ENCODE results near the gene SNX30. TPM values are rescaled to one million over a fixed set of nuclear protein-coding genes. Genes with fewer than 3 reads are reported as not detected.
A peak's percentile ranks its signal among the peaks of the same experiment; 100 is the strongest.

The SNX30 gene
- total RNA-seq, 1 donor from 2014 or later = 1.9 TPM

- H3K4me1 Mint-ChIP-seq (ENCODE audit: low read depth) = no peaks in the 10 kb centered on the region
- H3K9me3 Mint-ChIP-seq = no peaks in the 10 kb centered on the region
- no peak for DNase-seq (ENCODE audit: low spot score)
- peaks cover 5% of the 10 kb centered on the region for H3K36me3 Mint-ChIP-seq (ENCODE audit: low read depth)
- intact Hi-C loops (cut with micrococcal nuclease) = loop anchor here (5.0 kb wide), 1 partner anchor 378 kb away; no protein-coding TSS in a partner anchor
- H3K27me3 Mint-ChIP-seq (ENCODE audit: insufficient read depth) = peaks cover 3% of the 10 kb centered on the region
- no peak overlapping the region for H3K4me3 Mint-ChIP-seq
- H3K27ac Mint-ChIP-seq = no peak overlapping the region
Measured at GRCh38 chr9:112819635-112820496, 69.3 kb downstream of the SNX30 start.

GRCh38 chr9:112820881-112821280 is 70.3 kb downstream of the SNX30 start:
- Mint-ChIP-seq H3K27me3 (ENCODE audit: insufficient read depth) (peaks cover 7% of the 10 kb centered on the region), H3K9me3 (no peaks in the 10 kb centered on the region), H3K36me3 (ENCODE audit: low read depth) (peaks cover 5% of the 10 kb centered on the region), H3K4me3 (no peak overlapping the region), H3K4me1 (ENCODE audit: low read depth) (no peaks in the 10 kb centered on the region), H3K27ac (no peak overlapping the region)
- no peak for DNase-seq (ENCODE audit: low spot score)
- intact Hi-C loops (cut with micrococcal nuclease) = no loop called here

GRCh38 chr9:112822618-112823017 is 72.1 kb downstream of the SNX30 start:
- DNase-seq (ENCODE audit: low spot score) = no peak
- Mint-ChIP-seq H3K4me1 (ENCODE audit: low read depth) (no peaks in the 10 kb centered on the region), H3K27me3 (ENCODE audit: insufficient read depth) (peaks cover 4% of the 10 kb centered on the region), H3K4me3 (no peak overlapping the region), H3K9me3 (no peaks in the 10 kb centered on the region), H3K36me3 (ENCODE audit: low read depth) (peaks cover 5% of the 10 kb centered on the region), H3K27ac (no peak overlapping the region)
- intact Hi-C loops (cut with micrococcal nuclease) = no loop called here

- peaks cover 4% of the 10 kb centered on the region for H3K27me3 Mint-ChIP-seq (ENCODE audit: insufficient read depth)
- no peak overlapping the region for H3K4me3 Mint-ChIP-seq
- peaks cover 5% of the 10 kb centered on the region for H3K36me3 Mint-ChIP-seq (ENCODE audit: low read depth)
- intact Hi-C loops (cut with micrococcal nuclease) = no loop called here
- no peak overlapping the region for H3K27ac Mint-ChIP-seq
- no peak for DNase-seq (ENCODE audit: low spot score)
- no peaks in the 10 kb centered on the region for H3K9me3 Mint-ChIP-seq
- H3K4me1 Mint-ChIP-seq (ENCODE audit: low read depth) = no peaks in the 10 kb centered on the region
Measured at GRCh38 chr9:112823257-112823656, 72.7 kb downstream of the SNX30 start.

- no peak overlapping the region for H3K4me3 Mint-ChIP-seq
- H3K27me3 Mint-ChIP-seq (ENCODE audit: insufficient read depth) = no peaks in the 10 kb centered on the region
- no peaks in the 10 kb centered on the region for H3K9me3 Mint-ChIP-seq
- no peak for DNase-seq (ENCODE audit: low spot score)
- intact Hi-C loops (cut with micrococcal nuclease) = no loop called here
- H3K36me3 Mint-ChIP-seq (ENCODE audit: low read depth) = peaks cover 2% of the 10 kb centered on the region
- H3K4me1 Mint-ChIP-seq (ENCODE audit: low read depth) = no peaks in the 10 kb centered on the region
- no peak overlapping the region for H3K27ac Mint-ChIP-seq
Measured at GRCh38 chr9:112831281-112831851, 80.8 kb downstream of the SNX30 start.

GRCh38 chr9:112831969-112832368 is 81.4 kb downstream of the SNX30 start:
- Mint-ChIP-seq H3K36me3 (ENCODE audit: low read depth) (peaks cover 2% of the 10 kb centered on the region), H3K4me1 (ENCODE audit: low read depth) (no peaks in the 10 kb centered on the region), H3K9me3 (no peaks in the 10 kb centered on the region), H3K4me3 (no peak overlapping the region), H3K27ac (no peak overlapping the region), H3K27me3 (ENCODE audit: insufficient read depth) (no peaks in the 10 kb centered on the region)
- intact Hi-C loops (cut with micrococcal nuclease) = no loop called here
- DNase-seq (ENCODE audit: low spot score) = no peak

GRCh38 chr9:112833081-112833480 is 82.5 kb downstream of the SNX30 start:
- Mint-ChIP-seq H3K27me3 (ENCODE audit: insufficient read depth) (no peaks in the 10 kb centered on the region), H3K36me3 (ENCODE audit: low read depth) (peaks cover 2% of the 10 kb centered on the region), H3K27ac (no peak overlapping the region), H3K4me3 (no peak overlapping the region), H3K9me3 (no peaks in the 10 kb centered on the region), H3K4me1 (ENCODE audit: low read depth) (no peaks in the 10 kb centered on the region)
- intact Hi-C loops (cut with micrococcal nuclease) = no loop called here
- no peak for DNase-seq (ENCODE audit: low spot score)

GRCh38 chr9:112836394-112836793 is 85.8 kb downstream of the SNX30 start:
- Mint-ChIP-seq H3K27me3 (ENCODE audit: insufficient read depth) (no peaks in the 10 kb centered on the region), H3K9me3 (no peaks in the 10 kb centered on the region), H3K27ac (no peak overlapping the region), H3K36me3 (ENCODE audit: low read depth) (peaks cover 9% of the 10 kb centered on the region), H3K4me3 (no peak overlapping the region), H3K4me1 (ENCODE audit: low read depth) (no peaks in the 10 kb centered on the region)
- DNase-seq (ENCODE audit: low spot score) = no peak
- intact Hi-C loops (cut with micrococcal nuclease) = no loop called here

- intact Hi-C loops (cut with micrococcal nuclease) = no loop called here
- H3K36me3 Mint-ChIP-seq (ENCODE audit: low read depth) = peaks cover 8% of the 10 kb centered on the region
- no peak overlapping the region for H3K4me3 Mint-ChIP-seq
- no peaks in the 10 kb centered on the region for H3K4me1 Mint-ChIP-seq (ENCODE audit: low read depth)
- H3K9me3 Mint-ChIP-seq = no peaks in the 10 kb centered on the region
- no peaks in the 10 kb centered on the region for H3K27me3 Mint-ChIP-seq (ENCODE audit: insufficient read depth)
- no peak overlapping the region for H3K27ac Mint-ChIP-seq
- DNase-seq (ENCODE audit: low spot score) = no peak
Measured at GRCh38 chr9:112838342-112838741, 87.8 kb downstream of the SNX30 start.

- no peak for DNase-seq (ENCODE audit: low spot score)
- peaks cover 8% of the 10 kb centered on the region for H3K36me3 Mint-ChIP-seq (ENCODE audit: low read depth)
- no peak overlapping the region for H3K4me3 Mint-ChIP-seq
- intact Hi-C loops (cut with micrococcal nuclease) = no loop called here
- H3K4me1 Mint-ChIP-seq (ENCODE audit: low read depth) = peaks cover 4% of the 10 kb centered on the region
- no peaks in the 10 kb centered on the region for H3K27me3 Mint-ChIP-seq (ENCODE audit: insufficient read depth)
- H3K27ac Mint-ChIP-seq = no peak overlapping the region
- no peaks in the 10 kb centered on the region for H3K9me3 Mint-ChIP-seq
Measured at GRCh38 chr9:112839331-112839730, 88.8 kb downstream of the SNX30 start.

- H3K36me3 Mint-ChIP-seq (ENCODE audit: low read depth) = peaks cover 8% of the 10 kb centered on the region
- H3K4me1 Mint-ChIP-seq (ENCODE audit: low read depth) = peaks cover 10% of the 10 kb centered on the region
- H3K27ac Mint-ChIP-seq = no peak overlapping the region
- H3K27me3 Mint-ChIP-seq (ENCODE audit: insufficient read depth) = peaks cover 4% of the 10 kb centered on the region
- H3K4me3 Mint-ChIP-seq = no peak overlapping the region
- no peaks in the 10 kb centered on the region for H3K9me3 Mint-ChIP-seq
- no peak for DNase-seq (ENCODE audit: low spot score)
- intact Hi-C loops (cut with micrococcal nuclease) = no loop called here
Measured at GRCh38 chr9:112841261-112841660, 90.7 kb downstream of the SNX30 start.

- no peaks in the 10 kb centered on the region for H3K9me3 Mint-ChIP-seq
- peaks cover 4% of the 10 kb centered on the region for H3K27me3 Mint-ChIP-seq (ENCODE audit: insufficient read depth)
- H3K27ac Mint-ChIP-seq = no peak overlapping the region
- peaks cover 8% of the 10 kb centered on the region for H3K36me3 Mint-ChIP-seq (ENCODE audit: low read depth)
- H3K4me1 Mint-ChIP-seq (ENCODE audit: low read depth) = peaks cover 10% of the 10 kb centered on the region
- no peak for DNase-seq (ENCODE audit: low spot score)
- intact Hi-C loops (cut with micrococcal nuclease) = no loop called here
- H3K4me3 Mint-ChIP-seq = no peak overlapping the region
Measured at GRCh38 chr9:112842555-112842954, 92.0 kb downstream of the SNX30 start.

GRCh38 chr9:112844771-112845542 is 94.4 kb downstream of the SNX30 start:
- H3K4me1 Mint-ChIP-seq (ENCODE audit: low read depth) = peaks cover 20% of the 10 kb centered on the region
- DNase-seq (ENCODE audit: low spot score) = peak; percentile 63
- no peak overlapping the region for H3K4me3 Mint-ChIP-seq
- no peak overlapping the region for H3K27ac Mint-ChIP-seq
- H3K27me3 Mint-ChIP-seq (ENCODE audit: insufficient read depth) = peaks cover 4% of the 10 kb centered on the region
- H3K9me3 Mint-ChIP-seq = no peaks in the 10 kb centered on the region
- intact Hi-C loops (cut with micrococcal nuclease) = loop anchor here (1.0 kb wide), 1 partner anchor 58 kb away; no protein-coding TSS in a partner anchor
- no peaks in the 10 kb centered on the region for H3K36me3 Mint-ChIP-seq (ENCODE audit: low read depth)

All from activated T-helper 1 cell treated with anti-CD3 and anti-CD28 coated beads, Interleukin-12 subunit alpha, Interleukin-12 subunit beta, Interleukin-2, Interleukin-4 antibody, amounts not matched to agents 30 ng/mL and 10 ng/mL and 1 ng/mL, durations not matched to agents 14 hours and 24 hours and 36 hours (primary cell).